Astrocyte (in vitro differentiated cells and primary cell): ENCODE measurements around the gene BMPR1A. TPM values are rescaled to one million over a fixed set of nuclear protein-coding genes. Genes with fewer than 3 reads are reported as not detected.

Experiments
- DNase-seq: peaks from one replicate; pipeline ENCODE4 v3.0.0-alpha.2; 2010; ENCODE audit warnings: low read depth
- FAIRE-seq: peaks from 2 replicates; lab custom pipeline; 2011; peaks lifted over from hg19 to GRCh38; lab: Jason Lieb, UNC
- H2AFZ ChIP-seq: 2 replicates; pipeline ENCODE4 v1.6.0; 2012; ENCODE audit warnings: low read depth, low read length, inconsistent platforms
- H3K27ac ChIP-seq: 2 replicates; pipeline ENCODE4 v1.5.1; 2011; ENCODE audit warnings: low read depth, low read length, inconsistent platforms
- H3K27me3 ChIP-seq: 2 replicates; pipeline ENCODE4 v1.6.0; 2011; ENCODE audit warnings: low read length, inconsistent platforms; ENCODE audit not compliant: insufficient read depth
- H3K36me3 ChIP-seq: 2 replicates; pipeline ENCODE4 v1.5.1; 2011; ENCODE audit warnings: low read length, inconsistent platforms; ENCODE audit not compliant: insufficient read depth
- H3K4me1 ChIP-seq: 2 replicates; pipeline ENCODE4 v1.5.1; 2011; ENCODE audit warnings: low read length, inconsistent platforms; ENCODE audit not compliant: insufficient read depth
- H3K4me2 ChIP-seq: 2 replicates; pipeline ENCODE4 v1.6.0; 2012; ENCODE audit warnings: low read length, inconsistent platforms
- H3K4me3 ChIP-seq: 2 replicates; pipeline ENCODE4 v1.5.1; 2011; ENCODE audit warnings: low read depth, mild to moderate bottlenecking, low read length, inconsistent platforms; ENCODE audit not compliant: insufficient read depth
- H3K79me2 ChIP-seq: 2 replicates; pipeline ENCODE4 v1.6.0; 2012; ENCODE audit warnings: mild to moderate bottlenecking, low read length, inconsistent platforms; ENCODE audit not compliant: insufficient read depth
- H3K9ac ChIP-seq: 2 replicates; pipeline ENCODE4 v1.6.0; 2012; ENCODE audit warnings: mild to moderate bottlenecking, low read length, inconsistent platforms
- H3K9me3 ChIP-seq: 2 replicates; pipeline ENCODE4 v1.5.1; 2012; ENCODE audit warnings: low read depth, mild to moderate bottlenecking, low read length, inconsistent platforms; ENCODE audit not compliant: insufficient read depth
- H4K20me1 ChIP-seq: 2 replicates; pipeline ENCODE4 v1.6.0; 2012; ENCODE audit warnings: low read length, inconsistent platforms; ENCODE audit not compliant: insufficient read depth
- H3K27ac Mint-ChIP-seq: one replicate; pipeline ENCODE4 v1.8.0; 2021; ENCODE audit warnings: mild to moderate bottlenecking, mixed read lengths; ENCODE audit not compliant: unreplicated experiment
- H3K27me3 Mint-ChIP-seq: one replicate; pipeline ENCODE4 v1.8.0; 2021; ENCODE audit warnings: low read depth, mixed read lengths; ENCODE audit not compliant: unreplicated experiment
- H3K36me3 Mint-ChIP-seq: one replicate; pipeline ENCODE4 v1.8.0; 2021; ENCODE audit warnings: low read depth, mixed read lengths; ENCODE audit not compliant: unreplicated experiment
- H3K4me1 Mint-ChIP-seq: one replicate; pipeline ENCODE4 v1.8.0; 2021; ENCODE audit warnings: low read depth, mixed read lengths; ENCODE audit not compliant: unreplicated experiment
- H3K4me3 Mint-ChIP-seq: one replicate; pipeline ENCODE4 v1.8.0; 2021; ENCODE audit warnings: mild to moderate bottlenecking, moderate library complexity, mixed read lengths; ENCODE audit not compliant: unreplicated experiment
- H3K9me3 Mint-ChIP-seq: one replicate; pipeline ENCODE4 v1.8.0; 2021; ENCODE audit warnings: mild to moderate bottlenecking, mixed read lengths; ENCODE audit not compliant: unreplicated experiment
- EZH2 ChIP-seq: IDR thresholded peaks from 2 replicates; pipeline ENCODE4 v1.6.1; 2012; ENCODE audit warnings: mild to moderate bottlenecking, low read length, inconsistent platforms; ENCODE audit not compliant: insufficient read depth
- total RNA-seq: library from RNA; stranded (reverse); gene quantifications from 2 replicates; pipeline ENCODE4 v1.2.1, GENCODE V29; 2021
- TF ChIP-seq, protein P1 (sequence below): IDR thresholded peaks from 2 replicates; pipeline ENCODE4 v1.5.1; 2011; ENCODE audit warnings: low read depth, mild to moderate bottlenecking, inconsistent platforms, low read length, moderate library complexity; ENCODE audit not compliant: insufficient read depth

Gene BMPR1A
- total RNA-seq, 1 donor from 2014 or later, result 52.2 TPM

GRCh38 chr10:86837663-86838062 lies 81.2 kb downstream of the BMPR1A start:
- Mint-ChIP-seq H3K36me3 (peaks cover 5% of the 10 kb centered on the region), H3K27ac (no peak overlapping the region), H3K9me3 (no peaks in the 10 kb centered on the region), H3K4me1 (peaks cover 10% of the 10 kb centered on the region), H3K4me3 (no peak overlapping the region), H3K27me3 (no peaks in the 10 kb centered on the region)
- H3K4me1 ChIP-seq, result no peaks in the 10 kb centered on the region
- H3K9ac ChIP-seq, result no peak overlapping the region
- H3K79me2 ChIP-seq, result peaks cover 48% of the 10 kb centered on the region
- H3K9me3 ChIP-seq, result no peaks in the 10 kb centered on the region
- DNase-seq, result no peak
- no peak overlapping the region for H3K4me3 ChIP-seq
- H3K4me2 ChIP-seq, result no peak overlapping the region
- H3K27ac ChIP-seq, result no peak overlapping the region
- no peak overlapping the region for H2AFZ ChIP-seq
- FAIRE-seq, result no peak
- peaks cover 3% of the 10 kb centered on the region for H3K36me3 ChIP-seq
- TF ChIP-seq, protein P1, sequence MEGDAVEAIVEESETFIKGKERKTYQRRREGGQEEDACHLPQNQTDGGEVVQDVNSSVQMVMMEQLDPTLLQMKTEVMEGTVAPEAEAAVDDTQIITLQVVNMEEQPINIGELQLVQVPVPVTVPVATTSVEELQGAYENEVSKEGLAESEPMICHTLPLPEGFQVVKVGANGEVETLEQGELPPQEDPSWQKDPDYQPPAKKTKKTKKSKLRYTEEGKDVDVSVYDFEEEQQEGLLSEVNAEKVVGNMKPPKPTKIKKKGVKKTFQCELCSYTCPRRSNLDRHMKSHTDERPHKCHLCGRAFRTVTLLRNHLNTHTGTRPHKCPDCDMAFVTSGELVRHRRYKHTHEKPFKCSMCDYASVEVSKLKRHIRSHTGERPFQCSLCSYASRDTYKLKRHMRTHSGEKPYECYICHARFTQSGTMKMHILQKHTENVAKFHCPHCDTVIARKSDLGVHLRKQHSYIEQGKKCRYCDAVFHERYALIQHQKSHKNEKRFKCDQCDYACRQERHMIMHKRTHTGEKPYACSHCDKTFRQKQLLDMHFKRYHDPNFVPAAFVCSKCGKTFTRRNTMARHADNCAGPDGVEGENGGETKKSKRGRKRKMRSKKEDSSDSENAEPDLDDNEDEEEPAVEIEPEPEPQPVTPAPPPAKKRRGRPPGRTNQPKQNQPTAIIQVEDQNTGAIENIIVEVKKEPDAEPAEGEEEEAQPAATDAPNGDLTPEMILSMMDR, result no peak
- no peaks in the 10 kb centered on the region for H3K27me3 ChIP-seq
- peaks cover 50% of the 10 kb centered on the region for H4K20me1 ChIP-seq

GRCh38 chr10:86840498-86840897 lies 84.1 kb downstream of the BMPR1A start:
- Histone ChIP-seq H3K4me3 (no peak overlapping the region), H3K4me1 (no peaks in the 10 kb centered on the region), H3K79me2 (peaks cover 21% of the 10 kb centered on the region), H3K36me3 (peaks cover 3% of the 10 kb centered on the region), H3K4me2 (no peak overlapping the region), H2AFZ (no peak overlapping the region), H3K27me3 (no peaks in the 10 kb centered on the region), H4K20me1 (peaks cover 27% of the 10 kb centered on the region), H3K9me3 (no peaks in the 10 kb centered on the region), H3K27ac (no peak overlapping the region), H3K9ac (no peak overlapping the region)
- TF ChIP-seq, protein P1, result no peak
- TF ChIP-seq EZH2, result no peak
- no peaks in the 10 kb centered on the region for H3K27me3 Mint-ChIP-seq
- H3K36me3 Mint-ChIP-seq, result peaks cover 8% of the 10 kb centered on the region
- H3K4me1 Mint-ChIP-seq, result peaks cover 8% of the 10 kb centered on the region
- DNase-seq (no peak), FAIRE-seq (no peak)
- H3K27ac Mint-ChIP-seq, result no peak overlapping the region
- H3K9me3 Mint-ChIP-seq, result no peaks in the 10 kb centered on the region
- no peak overlapping the region for H3K4me3 Mint-ChIP-seq

DNA sequence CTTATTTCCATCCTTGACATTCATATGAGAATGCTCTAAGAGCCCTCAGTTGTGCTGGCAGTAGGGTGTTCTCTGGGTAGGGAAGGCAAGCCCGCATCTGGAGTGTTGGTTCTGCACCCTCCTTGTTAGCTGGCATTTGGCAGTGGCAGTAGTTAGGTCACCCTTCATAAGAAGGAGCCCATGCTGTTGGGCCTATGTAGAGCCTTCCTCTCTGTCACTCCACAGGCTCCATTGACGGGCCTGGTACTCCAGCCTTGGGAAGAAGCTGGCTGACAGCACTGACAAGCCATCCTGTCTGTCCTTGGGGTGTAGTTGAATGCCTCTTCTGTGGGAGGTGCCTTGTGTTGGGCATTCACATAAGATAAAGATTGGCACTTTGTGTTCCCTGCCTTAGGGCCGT lies 89.7 kb downstream of the BMPR1A start:
- no peaks in the 10 kb centered on the region for H3K27me3 ChIP-seq
- H3K4me1 ChIP-seq, result no peaks in the 10 kb centered on the region
- Mint-ChIP-seq H3K4me3 (no peak overlapping the region), H3K9me3 (no peaks in the 10 kb centered on the region), H3K36me3 (peaks cover 8% of the 10 kb centered on the region), H3K27ac (no peak overlapping the region), H3K27me3 (no peaks in the 10 kb centered on the region), H3K4me1 (no peaks in the 10 kb centered on the region)
- H3K27ac ChIP-seq, result no peak overlapping the region
- no peak overlapping the region for H3K4me2 ChIP-seq
- no peaks in the 10 kb centered on the region for H3K79me2 ChIP-seq
- no peak overlapping the region for H2AFZ ChIP-seq
- no peak overlapping the region for H3K4me3 ChIP-seq
- H3K9ac ChIP-seq, result no peak overlapping the region
- DNase-seq (no peak), FAIRE-seq (no peak)
- H3K36me3 ChIP-seq, result peaks cover 3% of the 10 kb centered on the region
- H4K20me1 ChIP-seq, result peaks cover 5% of the 10 kb centered on the region
- TF ChIP-seq, protein P1, result no peak
- TF ChIP-seq EZH2, result no peak
- no peaks in the 10 kb centered on the region for H3K9me3 ChIP-seq
